CD14-positive monocyte (primary cell): ENCODE results near the gene SZT2. TPM values are rescaled to one million over a fixed set of nuclear protein-coding genes. Genes with fewer than 3 reads are reported as not detected.
"Not testable (repeated sequence)": the region's sequence is repeated elsewhere in the genome, so short reads cannot be mapped to it uniquely, and the experiment has no call there.

Experiments
- DNase-seq, 3 donors: peaks; one replicate each; pipeline ENCODE4 v3.0.0-alpha.2; 2011 to 2022
- H2AFZ ChIP-seq: 2 replicates; pipeline ENCODE4 v1.6.0; 2012; ENCODE audit warnings: mild to moderate bottlenecking, low read depth, low read length, inconsistent platforms; ENCODE audit not compliant: insufficient read depth, poor library complexity, severe bottlenecking
- H3K27ac ChIP-seq, 2 donors: 1 replicate in 1 of 2; 2 replicates in 1 of 2; pipeline ENCODE4 v1.5.1; 2012 to 2013; ENCODE audit warnings: low read length in 2 of 2, control low read depth in 1 of 2, inconsistent platforms in 1 of 2, low read depth in 1 of 2, mild to moderate bottlenecking in 1 of 2
- H3K27me3 ChIP-seq, 2 donors: one replicate each; pipeline versions ENCODE4 v1.6.0 to v1.6.1; 2011 to 2013; ENCODE audit warnings: low read length in 2 of 2; ENCODE audit not compliant: control insufficient read depth in 2 of 2, insufficient read depth in 2 of 2
- H3K36me3 ChIP-seq, 2 donors: replicated peaks in 1 of 2; 1 replicate in 1 of 2; 2 replicates in 1 of 2; pipeline versions ENCODE4 v1.5.1 to v1.6.1; 2012 to 2013; ENCODE audit warnings: low read length in 2 of 2, control low read depth in 1 of 2, inconsistent platforms in 1 of 2, mild to moderate bottlenecking in 1 of 2; ENCODE audit not compliant: insufficient read depth in 2 of 2, control insufficient read depth in 1 of 2
- H3K4me1 ChIP-seq, 2 donors: 1 replicate in 1 of 2; 2 replicates in 1 of 2; pipeline versions ENCODE4 v1.5.1 to v1.6.1; 2012 to 2013; ENCODE audit warnings: low read length in 2 of 2, control low read depth in 1 of 2, inconsistent platforms in 1 of 2, mild to moderate bottlenecking in 1 of 2, moderate library complexity in 1 of 2; ENCODE audit not compliant: insufficient read depth in 2 of 2, control insufficient read depth in 1 of 2
- H3K4me2 ChIP-seq: replicated peaks from 2 replicates; pipeline ENCODE3; 2012; ENCODE audit warnings: low read length, moderate library complexity, mild to moderate bottlenecking; ENCODE audit not compliant: poor library complexity, severe bottlenecking; ENCODE audit errors: extremely low read depth
- H3K4me3 ChIP-seq, 3 experiments: fragments of 200-600 bp in 1 of 3; sonication (generic) in 1 of 3; replicated peaks in 1 of 3; 1 replicate in 2 of 3; 2 replicates in 1 of 3; pipeline ENCODE4 v1.5.1; 2011 to 2013; ENCODE audit warnings: low read length in 3 of 3, mild to moderate bottlenecking in 3 of 3, control low read depth in 2 of 3, low read depth in 2 of 3, inconsistent platforms in 1 of 3, moderate library complexity in 1 of 3
- H3K79me2 ChIP-seq: 2 replicates; pipeline ENCODE4 v1.6.0; 2012; ENCODE audit warnings: mild to moderate bottlenecking, control low read depth, inconsistent platforms, low read length, moderate library complexity; ENCODE audit not compliant: insufficient read depth
- H3K9ac ChIP-seq: 2 replicates; pipeline ENCODE4 v1.6.0; 2017; ENCODE audit warnings: low read length, mild to moderate bottlenecking; ENCODE audit not compliant: insufficient read depth, poor library complexity, severe bottlenecking
- H3K9me3 ChIP-seq, 2 donors: replicated peaks in 1 of 2; 1 replicate in 1 of 2; 2 replicates in 1 of 2; pipeline versions ENCODE4 v1.5.1 to v1.6.1; 2012 to 2013; ENCODE audit warnings: low read length in 2 of 2, control low read depth in 1 of 2; ENCODE audit not compliant: control insufficient read depth in 1 of 2, insufficient read depth in 1 of 2
- H4K20me1 ChIP-seq: 2 replicates; pipeline ENCODE4 v1.6.0; 2012; ENCODE audit warnings: mild to moderate bottlenecking, low read length, control low read depth, moderate library complexity; ENCODE audit not compliant: insufficient read depth
- H3K27ac Mint-ChIP-seq, 7 donors: one replicate each; pipeline ENCODE4 v1.8.0; 2020; ENCODE audit warnings: mild to moderate bottlenecking in 7 of 7, mixed read lengths in 7 of 7, moderate library complexity in 6 of 7, inconsistent platforms in 2 of 7
- H3K27me3 Mint-ChIP-seq, 3 donors: one replicate each; pipeline ENCODE4 v1.8.0; 2021 to 2022; ENCODE audit warnings: low read depth in 3 of 3, mild to moderate bottlenecking in 3 of 3, mixed read lengths in 3 of 3, moderate library complexity in 3 of 3, inconsistent platforms in 1 of 3
- H3K36me3 Mint-ChIP-seq, 2 donors: one replicate each; pipeline ENCODE4 v1.8.0; 2020; ENCODE audit warnings: mixed read lengths in 2 of 2, inconsistent platforms in 1 of 2, mild to moderate bottlenecking in 1 of 2
- H3K4me1 Mint-ChIP-seq: one replicate; pipeline ENCODE4 v1.8.0; 2020; ENCODE audit warnings: mild to moderate bottlenecking, mixed read lengths
- H3K4me3 Mint-ChIP-seq, 2 donors: one replicate each; pipeline ENCODE4 v1.8.0; 2020; ENCODE audit warnings: mild to moderate bottlenecking in 2 of 2, mixed read lengths in 2 of 2, moderate library complexity in 1 of 2
- H3K9me3 Mint-ChIP-seq, 7 donors: one replicate each; pipeline ENCODE4 v1.8.0; 2020 to 2022; ENCODE audit warnings: mixed read lengths in 7 of 7, mild to moderate bottlenecking in 6 of 7, moderate library complexity in 6 of 7, inconsistent platforms in 2 of 7
- WGBS: methylation state at CpG from one replicate; pipeline ENCODE4 v1.1.5; 2013; ENCODE audit warnings: missing lambda C conversion rate; ENCODE audit not compliant: insufficient coverage; 5-methylcytosine and 5-hydroxymethylcytosine counted together
- intact Hi-C, 2 donors: fragments of 100-400 bp; cut with micrococcal nuclease; formaldehyde crosslinking; loops; one replicate each; pipeline versions ENCODE4 v1.15.0 to v1.15.1; 2023
- polyA plus RNA-seq, 3 donors: library from polyadenylated mRNA; depleted of rRNA in 1 of 3; unstranded in 2 of 3; stranded (reverse) in 1 of 3; fragments of 300-500 nt in 2 of 3; fragments of >200 nt in 1 of 3; fragmentation: Illumina TruSeq in 2 of 3; gene quantifications; 1 replicate in 2 of 3; 2 replicates in 1 of 3; pipeline ENCODE4 v1.2.3, GENCODE V29; 2012 to 2021
- TF ChIP-seq, protein P1 (sequence below): fragments of 200-600 bp; IDR thresholded peaks from one replicate; pipeline ENCODE4 v1.8.0; 2022; ENCODE audit warnings: antibody characterized with exemption, mild to moderate bottlenecking

The SZT2 gene
- polyA plus RNA-seq, 3 donors, result 2.4 to 29.9 (median 2.6) TPM

DNA sequence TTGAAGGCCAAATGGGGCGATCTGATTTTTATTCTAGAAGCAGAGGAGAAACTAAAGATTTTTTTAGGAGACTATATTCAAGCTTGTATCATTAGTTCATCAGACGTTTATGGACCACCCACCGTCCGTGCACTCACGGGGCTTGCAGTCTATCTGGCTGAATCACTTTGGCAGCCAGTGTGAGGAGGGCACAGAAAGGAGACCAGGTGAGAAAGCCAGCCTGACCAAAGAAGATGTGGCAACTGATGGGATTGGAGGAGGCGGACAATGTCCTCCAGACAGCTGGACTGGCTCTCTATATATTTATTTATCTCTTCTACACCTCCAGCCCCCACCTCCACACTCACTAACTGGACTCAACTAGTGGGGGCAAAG lies 21.1 kb upstream of the SZT2 start:
- peaks cover 48% of the 10 kb centered on the region for H3K79me2 ChIP-seq

GRCh38 chr1:43369779-43370178 lies 19.9 kb upstream of the SZT2 start:
- not testable (repeated sequence) for H3K4me3 ChIP-seq, H3K27me3 ChIP-seq, H3K4me2 ChIP-seq, H2AFZ ChIP-seq, H3K9me3 Mint-ChIP-seq, H3K9ac ChIP-seq, H3K27me3 Mint-ChIP-seq, H3K9me3 ChIP-seq, H3K27ac ChIP-seq, DNase-seq, H3K4me3 Mint-ChIP-seq
- 90% methylated on average over 2 of the region's 6 CpGs for WGBS
- Mint-ChIP-seq H3K27ac (peak overlapping the region in 2 of 7 donors; percentile 35 to 80), H3K4me1 (peaks cover 39% of the 10 kb centered on the region), H3K36me3 (peaks cover 13 to 17% of the 10 kb centered on the region in 2 donors)
- intact Hi-C loops, result loop anchor here in 1 of 2 donors (2.0 to 10.0 kb wide), 2 partner anchors 19 to 195 kb away; partner anchors contain the start of genes CFAP57, EBNA1BP2, MED8 and SZT2
- H3K79me2 ChIP-seq, result peaks cover 40% of the 10 kb centered on the region
- H4K20me1 ChIP-seq, result peaks cover 35% of the 10 kb centered on the region
- H3K36me3 ChIP-seq, result peaks cover 7 to 13% of the 10 kb centered on the region in 2 donors
- peaks cover 33 to 55% of the 10 kb centered on the region in 2 donors for H3K4me1 ChIP-seq

More for the DNA sequence above, 21.1 kb upstream of the SZT2 start:
- peak overlapping the region; percentile 90 for H2AFZ ChIP-seq
- H3K4me3 ChIP-seq, result peak overlapping the region; percentile 52 to 98 (median 59)
- peaks cover 40 to 63% of the 10 kb centered on the region in 2 donors for H3K4me1 ChIP-seq
- no peaks in the 10 kb centered on the region for H3K9me3 ChIP-seq
- peaks cover 49% of the 10 kb centered on the region for H3K4me1 Mint-ChIP-seq
- peaks cover 19 to 24% of the 10 kb centered on the region in 2 donors for H3K36me3 ChIP-seq
- peaks cover 45% of the 10 kb centered on the region for H4K20me1 ChIP-seq
- 3% methylated on average over 4 of the region's 6 CpGs for WGBS
- peak overlapping the region; percentile 81 to 97 for H3K27ac ChIP-seq
- H3K27me3 Mint-ChIP-seq, result no peaks in the 10 kb centered on the region
- peaks cover 25 to 29% of the 10 kb centered on the region in 2 donors for H3K36me3 Mint-ChIP-seq
- no peaks in the 10 kb centered on the region for H3K9me3 Mint-ChIP-seq
- H3K9ac ChIP-seq, result peak overlapping the region; percentile 96
- peak overlapping the region; percentile 86 to 98 for H3K4me3 Mint-ChIP-seq
- peak overlapping the region; percentile 87 to 99 (median 97) for H3K27ac Mint-ChIP-seq
- H3K27me3 ChIP-seq, result no peaks in the 10 kb centered on the region
- TF ChIP-seq, protein P1, sequence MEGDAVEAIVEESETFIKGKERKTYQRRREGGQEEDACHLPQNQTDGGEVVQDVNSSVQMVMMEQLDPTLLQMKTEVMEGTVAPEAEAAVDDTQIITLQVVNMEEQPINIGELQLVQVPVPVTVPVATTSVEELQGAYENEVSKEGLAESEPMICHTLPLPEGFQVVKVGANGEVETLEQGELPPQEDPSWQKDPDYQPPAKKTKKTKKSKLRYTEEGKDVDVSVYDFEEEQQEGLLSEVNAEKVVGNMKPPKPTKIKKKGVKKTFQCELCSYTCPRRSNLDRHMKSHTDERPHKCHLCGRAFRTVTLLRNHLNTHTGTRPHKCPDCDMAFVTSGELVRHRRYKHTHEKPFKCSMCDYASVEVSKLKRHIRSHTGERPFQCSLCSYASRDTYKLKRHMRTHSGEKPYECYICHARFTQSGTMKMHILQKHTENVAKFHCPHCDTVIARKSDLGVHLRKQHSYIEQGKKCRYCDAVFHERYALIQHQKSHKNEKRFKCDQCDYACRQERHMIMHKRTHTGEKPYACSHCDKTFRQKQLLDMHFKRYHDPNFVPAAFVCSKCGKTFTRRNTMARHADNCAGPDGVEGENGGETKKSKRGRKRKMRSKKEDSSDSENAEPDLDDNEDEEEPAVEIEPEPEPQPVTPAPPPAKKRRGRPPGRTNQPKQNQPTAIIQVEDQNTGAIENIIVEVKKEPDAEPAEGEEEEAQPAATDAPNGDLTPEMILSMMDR, result no peak
- peak overlapping the region; percentile 92 for H3K4me2 ChIP-seq
- intact Hi-C loops, result loop anchor here in 1 of 2 donors (2.0 to 10.0 kb wide), 2 partner anchors 20 to 194 kb away; partner anchors contain the start of genes CFAP57, EBNA1BP2, MED8 and SZT2
- DNase-seq, result no peak
